Sciatic nerve (tissue), 2 donors: ENCODE data around the gene CDIPT. TPM values are rescaled to one million over a fixed set of nuclear protein-coding genes. Genes with fewer than 3 reads are reported as not detected.
"Not testable (repeated sequence)": the region's sequence is repeated elsewhere in the genome, so short reads cannot be mapped to it uniquely, and the experiment has no call there.

Experiments used
- ATAC-seq: fragments of 200-7000 bp; cut with Tn5 transposase; one replicate; pipeline ENCODE4 v1.9.1; 2020; ENCODE audit warnings: mild to moderate bottlenecking, moderate library complexity
- DNase-seq: peaks from one replicate; pipeline ENCODE4 v3.0.0-alpha.2; 2020; ENCODE audit warnings: low spot score
- intact Hi-C: fragments of 100-400 bp; cut with DNase I; formaldehyde crosslinking; loops from one replicate; pipeline ENCODE4 v1.14.2; 2022
- total RNA-seq: library from RNA; stranded (reverse); fragmentation: NEBNext Ultra II Directional; extraction: Animal tissue kit (Norgen Biotek cat#: 25700); gene quantifications from one replicate; pipeline ENCODE4 v1.2.1, GENCODE V29; 2021
- donor health status: DM: no; HTN: no; CAD: no.
- donor health status: DM: no; HTN: no; CAD: no.

Gene CDIPT
- total RNA-seq, 1 donor from 2014 or later, result 58.4 TPM

GRCh38 chr16:29898804-29899515 is 35.9 kb upstream of the CDIPT start:
- intact Hi-C loops, result no loop called here

DNA sequence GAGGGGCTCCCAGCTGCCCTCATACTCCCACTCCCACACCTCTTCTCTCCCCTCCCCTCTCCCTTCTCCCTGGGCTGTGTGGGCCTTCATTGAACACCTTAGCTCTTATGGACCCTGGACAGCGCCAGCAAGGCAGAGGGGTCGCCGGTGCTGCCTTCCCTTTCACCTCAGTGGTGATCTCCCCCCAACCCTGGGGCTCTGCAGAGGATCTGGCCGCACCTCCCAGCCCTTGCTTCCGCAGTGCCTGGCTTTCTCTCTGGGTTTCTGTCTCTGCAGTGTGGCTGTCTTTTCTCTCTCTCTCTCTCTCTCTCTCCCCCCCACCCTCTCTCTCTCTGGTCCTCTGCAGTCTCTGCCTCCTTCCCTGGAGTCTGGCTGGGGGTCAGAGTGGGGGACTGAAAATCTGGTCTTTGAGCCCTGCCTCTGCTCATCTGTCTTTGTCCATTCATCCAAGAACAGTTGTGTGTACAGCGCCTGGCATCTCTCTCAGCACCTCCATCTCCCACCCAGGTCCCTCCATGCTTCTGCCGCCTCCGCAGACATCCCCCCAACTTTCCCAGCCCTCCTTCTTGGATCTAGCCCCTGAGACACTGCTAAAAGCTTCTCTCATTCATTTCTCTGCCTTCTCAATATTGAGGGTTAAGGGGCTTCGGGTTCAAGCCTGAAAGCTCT is 35.2 kb upstream of the CDIPT start:
- DNase-seq, result no peak
- intact Hi-C loops, result no loop called here
- ATAC-seq, result no peak

More at GRCh38 chr16:29898804-29899515, 35.9 kb upstream of the CDIPT start:
- DNase-seq (no peak), ATAC-seq (no peak)

DNA sequence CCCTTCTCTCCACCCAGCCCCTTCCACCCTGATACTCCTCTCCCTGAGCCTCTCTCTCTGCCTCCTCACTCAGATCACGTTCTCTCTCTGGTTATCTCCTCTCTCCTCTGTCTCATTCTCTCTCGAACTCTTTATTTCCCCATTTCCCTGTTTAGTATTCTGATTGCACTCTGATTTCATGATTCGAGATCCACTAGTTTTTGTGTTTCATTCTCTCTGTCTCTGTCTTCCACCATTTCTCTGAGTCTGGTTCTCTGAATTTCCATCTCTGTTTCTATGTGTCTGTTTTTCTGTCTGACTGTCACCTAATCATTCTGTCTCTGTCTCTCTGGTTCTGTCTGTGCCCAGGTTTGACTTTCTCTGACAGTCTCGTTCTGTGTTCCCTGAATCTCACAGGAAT is 34.3 kb upstream of the CDIPT start:
- intact Hi-C loops, result no loop called here
- no peak for DNase-seq
- ATAC-seq, result no peak

DNA sequence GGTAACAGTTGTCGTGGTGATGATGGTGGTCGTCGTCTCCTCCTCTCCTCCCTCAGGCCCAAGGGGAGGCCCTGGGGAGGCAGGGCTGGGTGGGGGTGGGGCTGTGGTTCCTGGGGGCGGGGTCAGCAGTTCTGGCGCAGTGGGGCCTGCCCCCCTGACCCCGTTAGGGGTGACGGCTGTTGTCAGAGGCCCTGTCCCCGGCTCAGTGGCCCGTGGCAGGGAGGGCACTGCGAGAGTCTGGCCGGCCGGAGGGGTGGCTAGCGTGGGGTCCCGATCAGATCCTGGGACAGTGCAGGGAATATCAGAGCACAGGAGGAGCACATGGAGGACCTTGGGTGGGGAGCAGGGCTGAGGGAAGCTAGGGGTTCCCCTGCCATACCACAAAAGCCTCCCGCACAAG is 33.8 kb upstream of the CDIPT start:
- ATAC-seq, result no peak
- intact Hi-C loops, result no loop called here

GRCh38 chr16:29894352-29894751 is 31.3 kb upstream of the CDIPT start:
- ATAC-seq, result no peak
- DNase-seq, result no peak
- intact Hi-C loops, result no loop called here

More for the DNA sequence above, 33.8 kb upstream of the CDIPT start:
- DNase-seq, result no peak

DNA sequence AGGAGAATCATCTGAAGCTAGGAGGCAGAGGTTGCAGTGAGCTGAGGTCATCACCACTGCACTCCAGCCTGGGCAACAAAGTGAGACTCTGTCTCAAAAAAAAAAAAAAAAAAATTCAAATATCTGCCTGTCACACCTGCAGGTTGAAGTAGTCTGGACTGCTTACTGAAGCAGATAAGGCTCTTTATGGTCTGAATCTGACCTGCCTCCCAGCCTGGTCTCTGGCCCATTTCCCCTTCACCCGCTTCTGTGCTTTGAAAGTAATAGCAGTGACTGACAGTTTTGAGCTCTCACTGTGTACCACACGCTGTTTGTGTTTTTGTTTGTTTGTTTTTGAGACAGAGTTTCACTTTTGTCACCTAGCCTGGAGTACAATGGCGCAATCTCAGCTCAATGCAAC is 30.5 kb upstream of the CDIPT start:
- no peak for DNase-seq
- ATAC-seq, result no peak
- intact Hi-C loops, result no loop called here

- intact Hi-C loops, result no loop called here
- DNase-seq (no peak), ATAC-seq (no peak)
Observed at GRCh38 chr16:29892458-29892813, 29.4 kb upstream of the CDIPT start.

GRCh38 chr16:29891525-29892457 is 28.8 kb upstream of the CDIPT start:
- ATAC-seq, result no peak
- DNase-seq, result no peak
- intact Hi-C loops, result no loop called here

DNA sequence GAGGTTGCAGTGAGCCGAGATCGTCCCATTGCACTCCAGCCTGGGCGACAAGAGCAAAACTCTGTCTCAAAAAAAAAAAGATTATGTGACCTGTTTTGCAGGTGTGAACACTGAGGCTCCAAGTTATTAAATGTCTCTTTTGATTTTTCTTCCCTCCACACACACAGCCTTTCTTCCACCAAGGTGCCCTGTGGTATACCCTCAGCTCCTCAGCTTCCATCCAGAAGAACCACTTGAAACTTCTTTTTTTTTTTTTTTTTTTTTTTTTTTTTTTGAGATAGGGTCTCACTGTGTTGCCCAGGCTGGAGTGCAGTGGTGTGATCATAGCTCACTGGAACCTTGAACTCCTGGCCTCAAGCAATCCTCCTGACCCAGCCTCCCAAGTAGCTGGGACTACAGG is 26.3 kb upstream of the CDIPT start:
- intact Hi-C loops, DNase-seq, ATAC-seq: not testable (repeated sequence)

DNA sequence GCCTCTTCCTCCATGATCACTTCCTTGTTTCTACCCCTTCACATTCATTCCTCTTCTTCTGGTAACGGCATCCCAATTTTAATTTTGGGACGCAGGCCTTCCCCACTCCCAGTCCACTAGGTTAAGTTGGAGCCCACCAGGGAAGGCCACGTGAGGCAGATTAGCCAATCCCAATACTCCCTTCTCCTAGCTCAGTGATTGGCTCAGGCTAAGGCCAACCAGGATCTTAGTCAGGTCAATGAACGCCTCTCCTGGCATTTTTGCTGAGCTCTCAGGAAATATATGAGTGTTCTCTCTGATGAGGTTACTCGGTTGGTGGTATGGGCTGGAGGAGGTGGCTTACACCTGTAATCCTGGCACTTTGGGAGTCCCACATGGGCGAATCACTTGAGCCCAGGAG is 21.0 kb upstream of the CDIPT start:
- DNase-seq (no peak), ATAC-seq (no peak)
- intact Hi-C loops, result no loop called here

DNA sequence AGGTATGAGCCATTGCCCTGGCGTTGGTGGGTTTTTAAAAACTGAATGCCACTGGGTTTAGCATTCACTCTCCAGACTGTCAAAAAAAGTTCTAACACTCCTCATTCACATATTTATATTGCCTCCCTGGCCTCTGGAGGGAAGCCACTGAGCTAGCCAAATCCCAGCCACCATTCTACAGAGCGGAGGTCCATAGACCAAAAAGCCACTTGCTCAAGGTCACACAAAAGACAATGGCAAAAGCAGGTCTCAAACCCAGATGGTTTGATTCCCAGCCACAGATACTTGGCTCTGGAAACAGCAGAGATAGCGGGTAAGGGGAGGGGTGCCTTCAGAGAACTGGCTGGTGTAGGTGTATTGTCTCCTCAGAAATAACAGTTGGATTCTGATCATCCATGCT is 18.0 kb upstream of the CDIPT start:
- no peak for ATAC-seq
- no peak for DNase-seq

GRCh38 chr16:29878172-29878571 is 15.1 kb upstream of the CDIPT start:
- ATAC-seq (no peak), DNase-seq (no peak)
- intact Hi-C loops, result no loop called here

More for the DNA sequence above, 18.0 kb upstream of the CDIPT start:
- intact Hi-C loops, result no loop called here

- intact Hi-C loops, result no loop called here
- ATAC-seq (peak; percentile 12), DNase-seq (no peak)
Observed at GRCh38 chr16:29877266-29877961, 14.4 kb upstream of the CDIPT start.

DNA sequence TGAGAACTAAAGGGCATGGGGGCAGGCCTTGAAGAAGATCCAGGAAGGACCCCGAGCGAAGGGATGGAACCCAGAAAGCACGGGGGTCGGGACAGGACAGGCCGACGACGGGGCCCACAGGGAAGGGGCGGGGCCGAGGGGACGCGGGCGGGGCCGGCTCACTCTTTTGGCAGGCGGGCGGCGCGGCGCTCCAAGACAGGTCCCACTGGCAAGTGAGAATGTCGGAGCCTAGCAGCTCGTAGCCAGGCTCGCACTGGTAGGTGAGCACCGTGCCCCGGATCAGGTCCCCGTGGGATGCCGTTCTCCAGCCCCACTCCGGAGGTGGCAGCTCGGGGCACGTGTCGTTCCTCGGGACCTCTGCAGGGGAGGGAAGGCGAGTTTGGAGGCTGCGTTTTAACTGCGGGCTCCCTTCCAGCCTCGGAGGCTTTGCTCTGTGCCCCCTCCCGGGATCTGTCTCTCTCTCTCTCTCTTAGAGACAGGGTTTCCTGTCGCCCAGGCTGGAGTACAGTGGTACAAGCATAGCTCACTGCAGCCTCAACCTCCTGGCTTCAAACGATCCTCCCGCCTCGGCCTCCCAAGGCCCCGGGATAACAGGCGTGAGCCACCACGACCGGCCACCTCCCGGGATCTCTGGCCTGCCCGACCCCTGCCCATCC is 13.7 kb upstream of the CDIPT start:
- intact Hi-C loops, result no loop called here
- no peak for DNase-seq
- no peak for ATAC-seq

GRCh38 chr16:29876217-29876593 is 13.2 kb upstream of the CDIPT start:
- no peak for DNase-seq
- ATAC-seq, result no peak
- intact Hi-C loops, result no loop called here

- intact Hi-C loops, result no loop called here
- no peak for ATAC-seq
- no peak for DNase-seq
Observed at GRCh38 chr16:29875206-29875605, 12.2 kb upstream of the CDIPT start.

DNA sequence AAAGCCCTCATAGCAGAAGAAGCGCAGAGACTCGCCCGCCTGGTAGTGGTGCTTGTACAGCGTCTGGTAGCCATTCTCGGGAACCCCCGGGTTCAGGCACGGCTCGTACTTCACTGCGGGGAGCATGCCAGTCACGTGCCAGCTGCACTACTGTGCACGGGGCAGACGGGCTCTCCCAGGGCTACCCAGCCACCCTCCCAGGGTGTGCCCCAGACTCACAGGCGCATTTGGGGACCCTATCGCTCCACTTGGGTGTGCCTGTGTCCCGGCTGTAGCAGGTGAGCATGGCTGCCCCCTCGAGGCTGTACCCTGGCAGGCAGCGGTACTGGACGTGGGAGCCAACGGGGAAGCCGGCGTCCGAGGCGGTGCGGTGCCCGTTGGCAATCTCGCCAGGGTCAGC is 10.3 kb upstream of the CDIPT start:
- intact Hi-C loops, result no loop called here

DNA sequence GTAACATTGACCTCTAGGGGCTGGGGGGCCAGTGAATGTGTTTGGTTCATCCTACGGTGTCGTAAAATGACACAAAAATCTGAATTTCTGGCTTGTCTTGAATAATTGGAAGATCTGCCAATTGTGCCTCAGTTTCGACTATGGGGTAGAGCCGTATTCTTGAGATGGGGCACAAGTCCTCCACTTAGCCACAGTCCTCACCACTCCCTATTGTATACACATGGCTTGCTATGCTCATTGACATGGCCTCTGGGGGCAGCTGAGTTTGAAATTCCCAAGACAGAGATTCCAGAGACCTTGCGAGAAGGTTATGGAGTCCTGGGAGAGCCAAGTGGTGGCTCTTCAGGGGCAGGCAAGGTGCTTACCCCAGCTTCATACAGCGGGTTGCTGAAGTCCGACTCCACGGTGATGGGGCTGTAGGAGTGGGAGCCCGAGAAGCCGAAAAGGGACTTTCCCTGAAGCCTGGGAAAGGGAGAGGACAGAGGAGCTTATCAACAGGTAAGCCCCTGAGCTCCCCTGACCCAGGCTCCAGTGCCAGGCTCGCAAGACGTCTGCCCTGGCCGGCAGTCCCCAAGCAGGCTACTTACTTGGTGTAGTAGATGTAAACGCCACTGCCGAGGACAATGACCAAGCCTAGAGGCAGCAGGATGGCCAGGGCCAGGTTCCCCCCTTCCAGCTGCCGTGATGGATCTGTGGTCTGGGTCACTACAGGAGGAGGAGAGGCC is 9.0 kb upstream of the CDIPT start:
- intact Hi-C loops, result no loop called here
- ATAC-seq (no peak), DNase-seq (no peak)

More for the DNA sequence above, 10.3 kb upstream of the CDIPT start:
- no peak for ATAC-seq
- no peak for DNase-seq
